Parathyroid adenoma (tissue), 2 donors: ENCODE results near the gene TADA2B.

ENCODE experiments used
- H2AFZ ChIP-seq: fragments of 300-600 bp; sonication (generic); one replicate; pipeline ENCODE4 v1.7.0; 2017; ENCODE audit warnings: antibody characterized with exemption, mild to moderate bottlenecking
- H3K27ac ChIP-seq: fragments of 300-600 bp; sonication (generic); one replicate; pipeline ENCODE4 v1.7.0; 2017
- H3K27me3 ChIP-seq: fragments of 300-600 bp; sonication (generic); one replicate; pipeline ENCODE4 v1.7.0; 2017; ENCODE audit warnings: low read length; ENCODE audit not compliant: control insufficient read depth, insufficient read depth
- H3K36me3 ChIP-seq: fragments of 300-600 bp; sonication (generic); one replicate; pipeline ENCODE4 v1.7.0; 2017; ENCODE audit warnings: low read length; ENCODE audit not compliant: control insufficient read depth, insufficient read depth
- H3K4me1 ChIP-seq: fragments of 300-600 bp; sonication (generic); one replicate; pipeline ENCODE4 v1.7.0; 2017; ENCODE audit warnings: control low read depth
- H3K4me2 ChIP-seq: fragments of 300-600 bp; sonication (generic); one replicate; pipeline ENCODE4 v1.7.0; 2017; ENCODE audit warnings: low read length
- H3K4me3 ChIP-seq: fragments of 300-600 bp; sonication (generic); one replicate; pipeline ENCODE4 v1.7.0; 2017; ENCODE audit warnings: low read depth, low read length
- H3K79me2 ChIP-seq: fragments of 300-600 bp; sonication (generic); one replicate; pipeline ENCODE4 v1.7.0; 2017; ENCODE audit warnings: control low read depth
- H3K9ac ChIP-seq: fragments of 300-600 bp; sonication (generic); one replicate; pipeline ENCODE4 v1.7.0; 2017; ENCODE audit warnings: mild to moderate bottlenecking
- H3K9me3 ChIP-seq: fragments of 300-600 bp; sonication (generic); one replicate; pipeline ENCODE4 v1.7.0; 2017; ENCODE audit warnings: low read length; ENCODE audit not compliant: control insufficient read depth
- TF ChIP-seq, protein P1 (sequence below): fragments of 300-600 bp; sonication (generic); IDR thresholded peaks from one replicate; pipeline ENCODE4 v1.7.0; 2017; ENCODE audit warnings: antibody characterized with exemption, mild to moderate bottlenecking
- donor health status: primary hyperparathyroidism.

Gene TADA2B

GRCh38 chr4:7103031-7103606, 59.9 kb downstream of the TADA2B start:
- Histone ChIP-seq H3K4me2 (peak overlapping the region; percentile 95), H3K79me2 (no peaks in the 10 kb centered on the region), H3K4me3 (peak overlapping the region; percentile 74), H3K27me3 (no peaks in the 10 kb centered on the region), H3K27ac (peak overlapping the region; percentile 63), H3K4me1 (no peaks in the 10 kb centered on the region), H2AFZ (peak overlapping the region; percentile 95), H3K9ac (no peak overlapping the region), H3K36me3 (no peaks in the 10 kb centered on the region), H3K9me3 (no peaks in the 10 kb centered on the region)
- TF ChIP-seq, protein P1, sequence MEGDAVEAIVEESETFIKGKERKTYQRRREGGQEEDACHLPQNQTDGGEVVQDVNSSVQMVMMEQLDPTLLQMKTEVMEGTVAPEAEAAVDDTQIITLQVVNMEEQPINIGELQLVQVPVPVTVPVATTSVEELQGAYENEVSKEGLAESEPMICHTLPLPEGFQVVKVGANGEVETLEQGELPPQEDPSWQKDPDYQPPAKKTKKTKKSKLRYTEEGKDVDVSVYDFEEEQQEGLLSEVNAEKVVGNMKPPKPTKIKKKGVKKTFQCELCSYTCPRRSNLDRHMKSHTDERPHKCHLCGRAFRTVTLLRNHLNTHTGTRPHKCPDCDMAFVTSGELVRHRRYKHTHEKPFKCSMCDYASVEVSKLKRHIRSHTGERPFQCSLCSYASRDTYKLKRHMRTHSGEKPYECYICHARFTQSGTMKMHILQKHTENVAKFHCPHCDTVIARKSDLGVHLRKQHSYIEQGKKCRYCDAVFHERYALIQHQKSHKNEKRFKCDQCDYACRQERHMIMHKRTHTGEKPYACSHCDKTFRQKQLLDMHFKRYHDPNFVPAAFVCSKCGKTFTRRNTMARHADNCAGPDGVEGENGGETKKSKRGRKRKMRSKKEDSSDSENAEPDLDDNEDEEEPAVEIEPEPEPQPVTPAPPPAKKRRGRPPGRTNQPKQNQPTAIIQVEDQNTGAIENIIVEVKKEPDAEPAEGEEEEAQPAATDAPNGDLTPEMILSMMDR = no peak

- Histone ChIP-seq H3K4me2 (peak overlapping the region; percentile 57), H3K9me3 (no peaks in the 10 kb centered on the region), H3K9ac (no peak overlapping the region), H3K4me3 (peak overlapping the region; percentile 74), H3K36me3 (no peaks in the 10 kb centered on the region), H3K79me2 (no peaks in the 10 kb centered on the region), H3K27me3 (no peaks in the 10 kb centered on the region), H2AFZ (peak overlapping the region; percentile 74), H3K27ac (no peak overlapping the region), H3K4me1 (no peaks in the 10 kb centered on the region)
- TF ChIP-seq, protein P1 = no peak
Observed at GRCh38 chr4:7103607-7104365, 60.6 kb downstream of the TADA2B start.

DNA sequence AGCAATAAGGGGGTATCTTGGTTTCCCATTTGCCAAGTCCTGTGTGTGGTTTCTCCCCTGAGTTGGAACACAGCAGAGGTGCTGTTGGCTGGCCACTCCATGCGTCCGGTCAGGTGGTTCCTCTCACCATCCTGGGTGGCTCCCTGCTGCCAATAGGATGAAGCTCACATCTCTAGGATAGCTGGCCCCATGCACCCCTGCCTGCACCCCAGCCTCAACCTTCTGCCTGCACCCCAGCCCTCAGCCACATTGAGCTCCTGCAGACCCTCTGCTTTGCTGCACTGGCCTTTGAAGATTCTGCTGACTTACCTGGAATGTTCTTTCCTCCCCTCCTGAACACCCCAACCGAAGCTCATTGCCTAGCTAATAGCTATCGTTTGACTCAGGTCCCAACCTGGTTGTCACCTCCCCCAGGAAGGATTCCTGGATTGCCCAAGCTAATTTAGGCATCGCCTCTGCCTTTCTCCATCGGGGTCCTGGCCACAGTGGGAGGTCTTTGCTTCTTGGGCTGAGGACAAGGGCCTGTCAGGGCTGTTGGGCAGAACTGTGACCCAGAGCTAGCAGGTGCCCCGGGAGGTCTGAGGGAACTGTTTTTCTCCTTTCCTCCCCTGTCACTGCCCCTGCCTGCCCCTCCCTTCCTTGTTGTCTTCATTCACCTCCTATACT, 61.3 kb downstream of the TADA2B start:
- Histone ChIP-seq H3K4me2 (no peak overlapping the region), H3K4me1 (no peaks in the 10 kb centered on the region), H2AFZ (no peak overlapping the region), H3K36me3 (no peaks in the 10 kb centered on the region), H3K9me3 (no peaks in the 10 kb centered on the region), H3K27ac (no peak overlapping the region), H3K9ac (no peak overlapping the region), H3K4me3 (no peak overlapping the region), H3K79me2 (no peaks in the 10 kb centered on the region), H3K27me3 (no peaks in the 10 kb centered on the region)
- TF ChIP-seq, protein P1 = no peak

DNA sequence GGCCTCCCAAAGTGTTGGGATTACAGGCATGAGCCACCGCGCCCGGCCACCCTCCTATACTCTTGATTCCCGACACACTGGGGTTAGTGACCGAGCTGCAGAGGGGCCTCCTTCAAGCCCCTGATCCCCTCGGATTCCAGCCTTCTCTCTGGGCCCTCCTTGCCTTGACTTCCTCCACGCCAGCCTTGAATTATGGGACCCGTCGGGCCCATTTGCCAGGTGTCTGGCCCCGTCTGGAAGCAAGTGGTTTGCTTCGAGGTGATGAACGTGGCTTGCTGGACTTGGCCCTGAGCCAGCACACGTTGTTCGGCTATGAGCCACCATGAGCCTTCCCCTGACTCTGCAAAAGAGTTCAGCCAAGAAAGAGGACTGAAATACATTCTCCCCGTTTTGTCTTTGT, 62.1 kb downstream of the TADA2B start:
- Histone ChIP-seq H3K4me2 (no peak overlapping the region), H3K79me2 (no peaks in the 10 kb centered on the region), H3K36me3 (no peaks in the 10 kb centered on the region), H3K9me3 (no peaks in the 10 kb centered on the region), H3K4me1 (no peaks in the 10 kb centered on the region), H3K4me3 (no peak overlapping the region), H2AFZ (no peak overlapping the region), H3K27ac (no peak overlapping the region), H3K9ac (no peak overlapping the region), H3K27me3 (no peaks in the 10 kb centered on the region)
- TF ChIP-seq, protein P1 = no peak
